COLO668 (cell line): ENCODE data around the gene KCNQ5.

Experiments
- DNase-seq: peaks from one replicate; lab custom pipeline; 2025; ENCODE audit not compliant: unreplicated experiment; lab: John Stamatoyannopoulos, UW

Gene KCNQ5

GRCh38 chr6:72675396-72675795, 53.5 kb downstream of the KCNQ5 start:
- DNase-seq = no peak

- no peak for DNase-seq
Observed at GRCh38 chr6:72676995-72677394, 55.1 kb downstream of the KCNQ5 start.

GRCh38 chr6:72677740-72678139, 55.9 kb downstream of the KCNQ5 start:
- DNase-seq = no peak

GRCh38 chr6:72683797-72684196, 61.9 kb downstream of the KCNQ5 start:
- DNase-seq = no peak

GRCh38 chr6:72689107-72689954, 67.5 kb downstream of the KCNQ5 start:
- DNase-seq = no peak

GRCh38 chr6:72691249-72691648, 69.4 kb downstream of the KCNQ5 start:
- no peak for DNase-seq

GRCh38 chr6:72696055-72696454, 74.2 kb downstream of the KCNQ5 start:
- DNase-seq = no peak

- no peak for DNase-seq
Observed at GRCh38 chr6:72699159-72699558, 77.3 kb downstream of the KCNQ5 start.

GRCh38 chr6:72702421-72702820, 80.6 kb downstream of the KCNQ5 start:
- no peak for DNase-seq

GRCh38 chr6:72703093-72703492, 81.2 kb downstream of the KCNQ5 start:
- no peak for DNase-seq

GRCh38 chr6:72704979-72705378, 83.1 kb downstream of the KCNQ5 start:
- no peak for DNase-seq

GRCh38 chr6:72709431-72709830, 87.6 kb downstream of the KCNQ5 start:
- DNase-seq = no peak

- no peak for DNase-seq
Observed at GRCh38 chr6:72711731-72712130, 89.9 kb downstream of the KCNQ5 start.

- DNase-seq = no peak
Observed at GRCh38 chr6:72712910-72713309, 91.0 kb downstream of the KCNQ5 start.

- DNase-seq = no peak
Observed at GRCh38 chr6:72715119-72715518, 93.3 kb downstream of the KCNQ5 start.

GRCh38 chr6:72716916-72717315, 95.1 kb downstream of the KCNQ5 start:
- DNase-seq = no peak

GRCh38 chr6:72720464-72720863, 98.6 kb downstream of the KCNQ5 start:
- DNase-seq = no peak

- DNase-seq = no peak
Observed at GRCh38 chr6:72721346-72721745, 99.5 kb downstream of the KCNQ5 start.

GRCh38 chr6:72724545-72724944, 102.7 kb downstream of the KCNQ5 start:
- DNase-seq = no peak

- DNase-seq = no peak
Observed at GRCh38 chr6:72728706-72729343, 107.0 kb downstream of the KCNQ5 start.

GRCh38 chr6:72733045-72733444, 111.2 kb downstream of the KCNQ5 start:
- DNase-seq = no peak

GRCh38 chr6:72738091-72738490, 116.2 kb downstream of the KCNQ5 start:
- DNase-seq = no peak

GRCh38 chr6:72739368-72739779, 117.5 kb downstream of the KCNQ5 start:
- DNase-seq = no peak
